GM13977 (cell line): ENCODE results near the gene XRCC2.

ENCODE experiments used
- DNase-seq: peaks from one replicate; pipeline ENCODE4 v3.0.0; 2012; ENCODE audit warnings: low spot score
- in situ Hi-C: fragments of 300-500 bp; cut with MboI; formaldehyde crosslinking; loops from one replicate; pipeline ENCODE4 v1.12.0; 2022; ENCODE audit warnings: low sequenced_read_pairs, low pct_unique_long_range_greater_than_20kb, mixed read lengths, inconsistent platforms; ENCODE audit not compliant: unreplicated experiment
- TF ChIP-seq, protein P1 (sequence below): IDR thresholded peaks from 2 replicates; pipeline ENCODE4 v1.5.1; 2012; ENCODE audit warnings: mild to moderate bottlenecking, control low read depth; ENCODE audit not compliant: insufficient read depth; ENCODE audit errors: extremely low read depth, missing control alignments

Gene XRCC2

DNA sequence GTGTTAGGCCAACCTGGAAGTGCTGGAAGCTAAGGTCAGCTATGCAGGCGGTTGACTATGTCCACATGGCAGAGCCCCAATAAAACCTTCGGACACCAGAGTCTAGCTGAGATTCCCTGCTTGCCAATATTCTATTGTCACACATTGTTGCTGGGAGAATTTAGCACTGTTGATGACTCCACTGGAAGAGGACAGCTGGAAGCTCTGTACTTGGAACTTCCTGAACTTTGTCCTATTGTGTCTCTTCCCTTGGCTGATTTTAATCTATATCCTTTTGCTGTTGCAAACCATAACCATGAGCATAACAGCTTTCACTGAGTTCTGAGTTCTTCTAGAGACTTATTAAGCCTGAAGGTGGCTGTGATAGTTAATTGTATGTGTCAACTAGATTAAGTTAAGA, 12.0 kb downstream of the XRCC2 start:
- in situ Hi-C loops, result no loop called here
- no peak for DNase-seq

DNA sequence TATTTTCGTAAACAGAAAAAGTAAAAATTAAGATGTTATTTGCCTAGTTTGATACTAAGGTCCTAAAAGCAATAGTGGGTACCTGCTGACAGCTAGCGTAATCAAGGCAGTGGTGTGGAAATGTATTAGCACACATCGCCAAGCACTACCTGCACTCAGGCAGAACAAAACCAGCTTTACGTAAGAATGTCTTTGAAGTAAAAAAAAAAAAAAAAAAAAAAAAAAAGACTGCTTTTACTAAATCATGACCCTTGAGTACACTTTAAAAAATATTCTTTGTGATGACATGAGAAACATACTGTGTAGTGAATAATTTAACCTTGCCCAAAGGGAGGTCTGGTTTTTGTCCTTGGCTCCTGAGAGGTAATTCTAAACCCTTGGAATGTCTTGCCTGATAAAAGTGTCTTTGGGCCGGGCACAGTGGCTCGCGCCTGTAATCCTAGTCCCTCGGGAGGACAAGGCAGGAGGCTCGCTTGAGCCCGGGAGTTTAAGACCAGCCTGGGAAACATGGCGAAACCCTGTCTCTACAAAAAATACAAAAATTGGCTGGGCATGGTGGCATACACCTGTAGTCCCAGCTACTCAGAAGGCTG, 12.7 kb downstream of the XRCC2 start:
- in situ Hi-C loops, result no loop called here
- no peak for DNase-seq
- TF ChIP-seq, protein P1, sequence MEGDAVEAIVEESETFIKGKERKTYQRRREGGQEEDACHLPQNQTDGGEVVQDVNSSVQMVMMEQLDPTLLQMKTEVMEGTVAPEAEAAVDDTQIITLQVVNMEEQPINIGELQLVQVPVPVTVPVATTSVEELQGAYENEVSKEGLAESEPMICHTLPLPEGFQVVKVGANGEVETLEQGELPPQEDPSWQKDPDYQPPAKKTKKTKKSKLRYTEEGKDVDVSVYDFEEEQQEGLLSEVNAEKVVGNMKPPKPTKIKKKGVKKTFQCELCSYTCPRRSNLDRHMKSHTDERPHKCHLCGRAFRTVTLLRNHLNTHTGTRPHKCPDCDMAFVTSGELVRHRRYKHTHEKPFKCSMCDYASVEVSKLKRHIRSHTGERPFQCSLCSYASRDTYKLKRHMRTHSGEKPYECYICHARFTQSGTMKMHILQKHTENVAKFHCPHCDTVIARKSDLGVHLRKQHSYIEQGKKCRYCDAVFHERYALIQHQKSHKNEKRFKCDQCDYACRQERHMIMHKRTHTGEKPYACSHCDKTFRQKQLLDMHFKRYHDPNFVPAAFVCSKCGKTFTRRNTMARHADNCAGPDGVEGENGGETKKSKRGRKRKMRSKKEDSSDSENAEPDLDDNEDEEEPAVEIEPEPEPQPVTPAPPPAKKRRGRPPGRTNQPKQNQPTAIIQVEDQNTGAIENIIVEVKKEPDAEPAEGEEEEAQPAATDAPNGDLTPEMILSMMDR, result no peak

More for the DNA sequence above, 12.0 kb downstream of the XRCC2 start:
- TF ChIP-seq, protein P1, result no peak

DNA sequence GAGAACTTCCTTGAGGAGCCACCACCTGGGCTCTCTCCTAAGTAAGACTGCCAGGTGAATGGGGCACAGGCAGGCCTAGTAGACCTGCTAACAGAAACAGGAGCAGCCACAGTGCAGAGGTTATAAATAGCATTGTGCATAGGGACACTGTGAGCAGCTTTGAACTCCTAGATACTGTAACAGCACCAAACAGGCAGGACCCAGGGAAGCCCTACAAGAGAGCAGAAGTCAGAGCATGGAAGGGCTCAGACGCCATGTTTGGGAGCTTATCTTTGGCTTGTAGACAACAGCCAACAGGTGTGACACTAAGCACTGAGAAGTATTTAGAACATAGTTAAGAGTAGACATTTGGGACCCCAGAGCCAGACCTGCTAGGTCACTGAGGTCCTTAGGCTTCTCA, 14.5 kb downstream of the XRCC2 start:
- no peak for DNase-seq
- in situ Hi-C loops, result no loop called here
- TF ChIP-seq, protein P1, result no peak

DNA sequence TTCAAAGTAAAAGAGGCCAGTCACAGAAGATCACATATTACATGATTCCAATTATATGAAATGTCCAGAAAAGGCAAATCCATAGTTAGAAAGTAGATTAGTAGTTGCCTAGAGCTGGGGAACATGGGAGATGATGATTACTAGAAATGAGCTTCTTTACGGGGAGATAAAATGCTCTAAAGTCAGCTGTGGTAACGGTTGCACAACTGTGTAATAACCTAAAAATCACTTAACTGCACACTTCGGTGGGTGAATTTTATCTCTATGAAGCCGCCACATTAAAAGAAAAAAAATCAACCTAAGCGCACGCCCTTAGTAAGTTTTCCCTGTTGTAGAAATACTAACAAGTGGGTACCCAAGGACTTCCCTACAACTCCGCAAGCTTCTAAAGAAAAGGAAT, 15.9 kb downstream of the XRCC2 start:
- no peak for DNase-seq
- in situ Hi-C loops, result no loop called here
- TF ChIP-seq, protein P1, result no peak

DNA sequence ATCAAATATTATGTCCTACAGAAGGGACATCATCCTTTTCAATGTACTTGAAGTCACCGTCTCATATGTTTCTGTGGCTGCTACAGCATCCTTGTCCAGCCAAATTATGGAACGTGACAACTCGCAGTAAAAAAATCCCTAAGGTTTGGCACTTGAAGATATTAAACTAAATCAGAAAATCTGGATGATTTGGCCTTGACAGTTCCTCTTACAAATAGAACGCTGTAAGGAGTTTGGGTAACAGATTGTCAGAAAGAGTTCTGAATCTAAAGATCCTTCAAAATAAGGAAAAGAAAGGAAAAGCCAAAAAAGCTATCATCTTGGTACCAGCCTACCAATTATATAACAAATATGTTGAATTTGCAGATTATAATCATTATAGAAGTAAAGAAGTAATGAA, 21.0 kb downstream of the XRCC2 start:
- in situ Hi-C loops, result no loop called here
- no peak for DNase-seq
- TF ChIP-seq, protein P1, result no peak

DNA sequence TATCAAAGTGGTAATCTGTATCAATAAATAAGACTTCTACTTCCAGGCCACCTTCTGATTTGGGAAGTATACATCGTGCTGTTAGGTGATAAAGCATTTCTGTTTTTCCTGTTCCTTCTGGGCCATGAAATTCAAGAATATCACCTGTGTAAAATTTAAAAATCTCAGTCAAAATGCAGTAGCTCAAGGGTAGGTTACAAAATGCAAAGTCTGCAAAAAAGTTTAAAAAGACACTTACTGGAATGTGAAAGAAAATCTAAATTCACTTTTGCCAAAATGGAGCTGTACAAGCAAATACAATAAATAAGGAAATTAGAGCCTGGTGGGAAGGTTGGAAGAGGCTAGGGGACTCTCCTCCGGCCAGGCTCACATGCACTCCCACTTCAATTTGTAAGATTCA, 26.7 kb downstream of the XRCC2 start:
- TF ChIP-seq, protein P1, result no peak
- DNase-seq, result no peak
- in situ Hi-C loops, result no loop called here
